K562 (cell line): ENCODE measurements around the gene OPA1. TPM values are rescaled to one million over a fixed set of nuclear protein-coding genes. Genes with fewer than 3 reads are reported as not detected.

ENCODE experiments used
- AFF4 ChIP-seq: sonication (generic); formaldehyde crosslinking; IDR thresholded peaks from 2 replicates; pipeline ENCODE4 v1.8.0; 2023; ENCODE audit warnings: mild to moderate bottlenecking, missing genetic modification reagents
- CCNT2 ChIP-seq: IDR thresholded peaks from 2 replicates; pipeline ENCODE4 v1.6.1; 2011; ENCODE audit warnings: borderline replicate concordance, low read depth, mild to moderate bottlenecking, moderate library complexity, mixed read lengths, low read length; ENCODE audit not compliant: insufficient read length; ENCODE audit errors: extremely low read depth
- CHAMP1 ChIP-seq: fragments of 450-650 bp; IDR thresholded peaks from 2 replicates; pipeline ENCODE4 v1.6.1; 2016; ENCODE audit warnings: mild to moderate bottlenecking
- ESRRA ChIP-seq: fragments of 450-650 bp; IDR thresholded peaks from 2 replicates; pipeline ENCODE4 v1.6.1; 2014; ENCODE audit warnings: low read depth, mild to moderate bottlenecking, moderate library complexity, borderline replicate concordance
- HDAC1 ChIP-seq, 2 experiments: fragments of 450-650 bp; IDR thresholded peaks; 2 replicates each; pipeline ENCODE4 v1.6.1; 2016 to 2017; ENCODE audit warnings: inconsistent platforms in 1 of 2, mild to moderate bottlenecking in 1 of 2, moderate library complexity in 1 of 2
- HDAC8 ChIP-seq: fragments of 450-650 bp; IDR thresholded peaks from 2 replicates; pipeline ENCODE4 v1.6.1; 2016; ENCODE audit warnings: mild to moderate bottlenecking, missing genetic modification characterization, moderate library complexity, missing compliant biosample characterization
- HNRNPUL1 ChIP-seq: fragments of 200-400 bp; formaldehyde crosslinking; IDR thresholded peaks from 2 replicates; pipeline ENCODE4 v1.6.1; 2017; ENCODE audit warnings: low read length
- MYC ChIP-seq, 2 experiments: fragments of 250-450 bp in 1 of 2; sonication (Bioruptor Pico) in 1 of 2; IDR thresholded peaks; 2 replicates each; pipeline versions ENCODE4 v1.5.1 to v1.6.1; 2012 to 2021; ENCODE audit warnings: low read depth in 2 of 2, borderline replicate concordance in 1 of 2, improper control_type of control experiment in 1 of 2, low read length in 1 of 2, mild to moderate bottlenecking in 1 of 2, moderate library complexity in 1 of 2
- NRF1 ChIP-seq, 2 experiments: fragments of 450-650 bp; IDR thresholded peaks in 1 of 2; conservative IDR thresholded peaks in 1 of 2; 2 replicates each; pipeline ENCODE4 v1.6.1; 2014; ENCODE audit warnings: mild to moderate bottlenecking in 2 of 2
- OTX1 ChIP-seq: fragments of 450-650 bp; formaldehyde crosslinking; IDR thresholded peaks from 2 replicates; pipeline ENCODE4 v1.4.0; 2022; ENCODE audit warnings: mild to moderate bottlenecking
- PHF21A ChIP-seq: fragments of 450-650 bp; IDR thresholded peaks from 2 replicates; pipeline ENCODE4 v1.6.1; 2017; ENCODE audit warnings: low read depth, borderline replicate concordance
- POLR2A ChIP-seq: fragments of 450-650 bp; conservative IDR thresholded peaks from 2 replicates; pipeline ENCODE4 v1.6.1; 2016
- PYGO2 ChIP-seq: fragments of 450-650 bp; IDR thresholded peaks from 2 replicates; pipeline ENCODE4 v1.6.1; 2016; ENCODE audit warnings: mild to moderate bottlenecking, missing genetic modification characterization, moderate library complexity, missing compliant biosample characterization
- RHOXF2B ChIP-seq: fragments of 250-450 bp; sonication (Bioruptor Pico); conservative IDR thresholded peaks from 2 replicates; pipeline ENCODE4 v1.5.1; 2021
- ZBTB17 ChIP-seq: fragments of 450-650 bp; formaldehyde crosslinking; IDR thresholded peaks from 2 replicates; pipeline ENCODE4 v1.4.0; 2020; ENCODE audit warnings: mild to moderate bottlenecking
- ZHX1 ChIP-seq: fragments of 150-350 bp; conservative IDR thresholded peaks from 2 replicates; pipeline ENCODE4 v1.6.1; 2014; ENCODE audit warnings: low read length
- ZNF717 ChIP-seq: fragments of 250-450 bp; sonication (Bioruptor Pico); IDR thresholded peaks from 2 replicates; pipeline ENCODE4 v1.5.0; 2021
- ZNF76 ChIP-seq: fragments of 250-450 bp; sonication (Bioruptor Pico); IDR thresholded peaks from 2 replicates; pipeline ENCODE4 v1.4.0; 2020; ENCODE audit warnings: mild to moderate bottlenecking, moderate library complexity, borderline replicate concordance
- polyA plus RNA-seq, 8 experiments: library from polyadenylated mRNA; depleted of rRNA in 4 of 8; stranded (reverse) in 5 of 8; unstranded in 3 of 8; fragments of >200 nt; fragmentation: Nextera tagmentation in 2 of 8; fragmentation: Illumina TruSeq in 1 of 8; extraction: Ambion mirVana in 2 of 8; extraction: Trizol in 1 of 8; gene quantifications; 2 replicates each; pipeline versions ENCODE4 v1.2.1 to v1.2.3, GENCODE V29; 2011 to 2014; ENCODE audit warnings: inconsistent platforms in 1 of 8, missing spikeins in 1 of 8
- total RNA-seq, 7 experiments: library from RNA; depleted of rRNA in 6 of 7; stranded (reverse); fragments of >200 nt in 6 of 7; fragmentation: Illumina TruSeq in 2 of 7; extraction: Trizol in 2 of 7; gene quantifications; 2 replicates each; pipeline versions ENCODE4 v1.2.1 to v1.2.3, GENCODE V29; 2011 to 2021; ENCODE audit warnings: low replicate concordance in 1 of 7

Gene OPA1
- total and polyA plus RNA-seq, 9 of the 15 experiments (the other 6 are each of a cell fraction or from before 2014, with no cell fraction given), result 19.7 to 127 (median 94.7) TPM

DNA sequence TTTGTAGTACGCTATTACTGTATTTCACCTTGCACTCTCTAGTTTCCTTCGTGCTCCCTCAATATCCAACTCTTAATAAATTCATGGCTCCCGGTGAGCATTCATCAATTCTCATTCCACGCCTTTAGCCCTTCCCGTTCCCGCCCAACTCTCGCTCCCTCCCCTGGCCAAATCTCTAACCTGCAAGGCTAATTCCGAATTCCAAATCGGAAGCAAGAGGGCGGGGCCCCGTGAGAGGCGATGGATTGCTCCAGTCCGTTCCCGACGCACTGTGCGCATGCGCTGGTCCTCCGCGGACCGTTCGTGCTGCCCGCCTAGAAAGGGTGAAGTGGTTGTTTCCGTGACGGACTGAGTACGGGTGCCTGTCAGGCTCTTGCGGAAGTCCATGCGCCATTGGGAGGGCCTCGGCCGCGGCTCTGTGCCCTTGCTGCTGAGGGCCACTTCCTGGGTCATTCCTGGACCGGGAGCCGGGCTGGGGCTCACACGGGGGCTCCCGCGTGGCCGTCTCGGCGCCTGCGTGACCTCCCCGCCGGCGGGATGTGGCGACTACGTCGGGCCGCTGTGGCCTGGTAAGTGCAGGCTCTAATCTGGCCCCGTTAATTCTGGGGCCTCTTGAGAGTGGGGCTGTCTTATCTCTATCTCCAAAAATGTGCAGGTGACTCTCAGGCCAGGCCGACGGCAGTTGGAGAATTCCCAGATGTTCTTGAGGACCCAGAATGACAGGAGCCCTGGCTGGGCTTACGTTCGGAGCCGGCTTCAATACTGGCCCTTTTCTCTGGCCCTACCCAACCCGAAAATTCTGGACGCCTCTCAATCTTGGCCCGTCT lies at the start of gene OPA1 (continued):
- no peak for TF ChIP-seq RHOXF2B (CRISPR knock-in tag)
- peak; percentile 69; the same call in 1 of the 2 replicates for TF ChIP-seq ZBTB17 (CRISPR knock-in tag)
- no peak for TF ChIP-seq ZNF717 (CRISPR knock-in tag)
- TF ChIP-seq HDAC1 (IDR thresholded peaks at IDR 0.05), result peak in 1 of 2 experiments; percentile 82; a peak in 2 of 4 replicates
- peak; percentile 98 to 99 for TF ChIP-seq NRF1 (conservative IDR thresholded peaks at IDR 0.05 in 1 of 2, IDR thresholded peaks at IDR 0.05 in 1 of 2)
- TF ChIP-seq MYC (IDR thresholded peaks at IDR 0.05; ENCODE audit: low read depth, low read length), result peak; percentile 93
- TF ChIP-seq MYC (CRISPR knock-in tag; IDR thresholded peaks at IDR 0.05; ENCODE audit: borderline replicate concordance, low read depth), result peak; percentile 87
- peak; percentile 95 for TF ChIP-seq PHF21A
- no peak for TF ChIP-seq HNRNPUL1
- TF ChIP-seq OTX1 (CRISPR knock-in tag), result 0 out of 2 replicates have a peak, but pooled peaks have one; percentile 52
- TF ChIP-seq ZNF76 (CRISPR knock-in tag), result no peak
- TF ChIP-seq PYGO2, result no peak
- peak; percentile 90 for TF ChIP-seq POLR2A
- no peak for TF ChIP-seq HDAC8 (tag)
- peak; percentile 86 for TF ChIP-seq CCNT2
- TF ChIP-seq AFF4 (CRISPR knock-in tag), result peak; percentile 82
- TF ChIP-seq CHAMP1, result peak; percentile 93
- TF ChIP-seq ZHX1, result no peak; the same call in 1 of the 2 replicates
- peak; percentile 98 for TF ChIP-seq ESRRA
